Fibroblast of gingiva (primary cell): ENCODE measurements around the gene ACTL6A.
A peak's percentile ranks its signal among the peaks of the same experiment; 100 is the strongest.

Experiments used
- DNase-seq: peaks from one replicate; pipeline ENCODE4 v3.0.0-alpha.2; 2011; ENCODE audit warnings: low read depth

Gene ACTL6A

DNA sequence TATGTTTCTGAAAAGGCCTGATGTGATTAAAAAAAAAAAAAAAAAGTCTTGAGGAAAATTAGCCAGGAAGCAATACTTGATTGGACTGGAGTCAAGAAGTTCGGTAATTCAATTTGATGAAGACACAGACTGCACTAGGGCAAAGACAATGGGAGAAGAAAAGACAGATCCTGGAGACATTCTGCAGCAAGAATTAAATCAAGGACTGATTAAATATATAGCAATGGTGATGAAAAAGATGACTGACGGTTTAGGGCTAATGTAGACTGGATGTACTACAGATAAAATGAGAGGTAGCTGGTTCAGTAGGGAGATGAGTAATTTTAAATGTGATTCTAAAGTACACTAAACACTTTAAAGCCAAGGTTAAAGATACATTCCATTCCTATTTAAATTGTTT, 27.9 kb downstream of the ACTL6A start:
- no peak for DNase-seq

DNA sequence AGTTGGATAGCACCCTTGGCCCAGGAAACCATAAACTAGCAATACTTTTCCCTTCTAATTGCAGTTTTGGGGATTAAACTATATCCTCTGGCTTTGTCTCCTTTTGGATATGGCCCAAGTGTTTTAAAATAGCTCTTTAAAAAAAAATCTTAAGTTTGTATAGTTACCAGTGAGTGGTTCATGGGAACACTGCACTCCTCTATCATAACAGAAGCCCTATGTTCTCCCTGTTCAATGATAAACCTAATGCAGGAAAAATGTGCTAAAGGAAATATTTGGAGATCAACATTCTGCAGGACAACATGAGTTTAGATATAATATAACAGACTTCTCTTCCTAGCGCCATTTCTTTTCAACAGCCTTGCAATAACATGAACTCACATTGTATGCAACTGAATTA, 28.6 kb downstream of the ACTL6A start:
- no peak for DNase-seq

DNA sequence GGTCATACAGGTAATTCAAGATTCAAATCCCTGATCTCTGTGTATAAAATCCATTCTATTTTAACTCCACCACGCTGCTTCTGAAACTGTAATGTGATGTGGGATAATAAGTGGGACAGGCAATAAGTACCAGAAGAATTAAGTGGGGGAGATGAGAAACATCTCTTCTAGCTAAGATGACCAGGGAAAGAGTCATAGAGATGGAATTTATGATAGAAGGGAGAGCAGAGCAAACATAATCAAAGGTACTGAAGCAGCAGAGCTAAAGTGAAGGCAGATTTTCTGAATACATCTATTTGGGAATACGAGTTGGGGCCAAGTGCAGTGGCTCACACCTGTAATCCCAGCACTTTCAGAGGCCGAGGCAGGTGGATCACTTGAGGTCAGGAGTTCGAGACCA, 36.8 kb downstream of the ACTL6A start:
- no peak for DNase-seq

DNA sequence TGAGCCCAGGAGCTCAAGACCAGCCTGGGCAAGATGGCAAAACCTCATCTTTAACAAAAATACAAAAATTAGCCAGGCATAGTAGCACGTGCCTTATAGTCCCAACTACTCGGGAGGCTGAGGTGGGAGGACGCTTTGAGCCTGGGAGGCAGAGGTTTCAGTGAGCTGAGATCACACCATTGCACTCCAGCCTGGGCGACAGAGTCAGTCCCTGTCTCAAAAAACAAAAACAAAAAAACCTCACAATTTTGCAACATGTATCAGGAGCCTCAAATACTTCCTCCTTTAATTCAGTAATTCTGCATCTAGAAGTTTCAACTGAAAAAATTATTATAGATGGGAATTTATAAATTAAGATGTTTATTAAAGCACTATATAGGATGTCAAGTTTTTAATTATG, 40.6 kb downstream of the ACTL6A start:
- DNase-seq = no peak

DNA sequence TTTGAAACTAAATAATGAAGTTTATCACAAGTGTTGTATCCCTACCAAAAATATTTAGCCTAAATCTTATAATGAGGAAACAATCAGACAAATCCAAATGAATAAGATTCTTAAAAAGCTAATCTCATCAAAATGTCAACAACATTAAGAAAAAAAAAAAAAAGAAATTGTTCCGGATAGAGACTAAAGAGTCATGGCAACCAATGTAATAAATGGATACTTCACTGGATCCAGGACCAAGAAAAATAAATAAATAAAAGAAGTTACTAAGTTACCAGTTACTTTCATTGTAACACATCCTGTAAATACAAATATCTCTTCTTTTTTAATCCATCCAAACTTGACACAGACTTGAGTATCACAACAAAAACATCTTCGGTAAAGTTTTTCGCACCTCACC, 41.1 kb downstream of the ACTL6A start:
- no peak for DNase-seq

DNA sequence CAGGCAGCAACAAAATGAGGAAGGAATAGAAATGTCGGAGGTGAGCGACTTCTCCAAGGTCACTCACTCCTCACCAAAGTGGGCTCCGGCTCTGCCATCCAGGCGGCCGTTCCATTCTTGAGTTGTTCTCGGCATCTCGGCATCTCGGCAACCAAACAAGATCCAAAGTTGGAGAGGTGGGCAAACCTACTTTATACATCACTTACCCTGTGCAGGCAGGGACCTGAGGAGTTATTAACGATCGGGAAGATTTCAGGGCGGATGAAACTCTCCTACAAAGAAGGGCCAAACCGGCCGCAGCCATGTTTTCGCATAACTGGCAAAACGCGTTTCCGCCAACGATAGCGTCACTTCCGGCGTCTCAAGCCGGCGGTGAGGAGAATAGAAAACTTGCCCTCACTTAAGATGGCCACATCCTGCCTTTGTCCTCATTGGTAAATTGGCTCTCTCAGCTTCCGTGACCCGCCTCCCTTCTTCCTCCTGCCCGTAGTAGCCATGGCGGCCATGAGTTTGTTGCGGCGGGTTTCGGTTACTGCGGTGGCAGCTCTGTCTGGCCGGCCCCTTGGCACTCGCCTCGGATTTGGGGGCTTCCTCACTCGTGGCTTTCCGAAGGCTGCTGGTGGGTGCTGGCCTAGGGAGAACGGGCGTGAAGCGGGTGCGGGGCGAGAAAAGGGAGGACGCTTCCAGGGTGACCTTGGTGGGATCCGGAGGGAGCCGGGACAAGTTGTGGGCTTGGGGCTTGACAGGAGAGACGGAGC, 41.8 kb downstream of the ACTL6A start, which contains the start of the genes MRPL47 and NDUFB5:
MRPL47 (minus strand) TSS at position 318 of the 758 bp plus-strand sequence; CDS start at position 304, 14 bp downstream.
NDUFB5 (plus strand) TSS at position 474 of the 758 bp plus-strand sequence; CDS start at position 496, 22 bp downstream.
- peak; percentile 95 for DNase-seq

DNA sequence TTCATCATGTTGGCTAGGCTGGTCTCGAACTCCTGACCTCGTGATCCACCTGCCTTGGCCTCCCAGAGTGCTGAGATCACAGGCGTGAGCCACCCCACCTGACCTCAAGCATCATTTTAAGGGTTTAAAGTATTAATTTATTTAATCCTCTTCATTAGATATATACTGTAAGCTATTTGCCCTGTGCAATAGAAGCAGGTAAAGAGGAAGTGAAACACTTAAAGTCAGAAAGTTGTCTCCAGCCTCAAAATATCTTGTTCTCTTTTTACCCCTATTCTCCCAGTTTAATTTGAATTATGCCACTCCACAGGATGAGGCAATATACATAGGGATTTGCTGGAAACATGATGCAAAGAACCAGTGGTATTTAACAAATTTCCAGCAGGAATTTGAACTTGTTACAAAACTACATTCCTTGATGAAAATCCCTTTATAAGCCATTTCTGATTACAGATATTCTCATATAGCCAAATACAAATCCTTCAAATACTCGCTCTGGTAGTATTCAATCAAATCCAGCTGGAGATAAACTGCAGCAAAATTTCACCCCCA, 43.9 kb downstream of the ACTL6A start:
- DNase-seq = peak; percentile 9

DNA sequence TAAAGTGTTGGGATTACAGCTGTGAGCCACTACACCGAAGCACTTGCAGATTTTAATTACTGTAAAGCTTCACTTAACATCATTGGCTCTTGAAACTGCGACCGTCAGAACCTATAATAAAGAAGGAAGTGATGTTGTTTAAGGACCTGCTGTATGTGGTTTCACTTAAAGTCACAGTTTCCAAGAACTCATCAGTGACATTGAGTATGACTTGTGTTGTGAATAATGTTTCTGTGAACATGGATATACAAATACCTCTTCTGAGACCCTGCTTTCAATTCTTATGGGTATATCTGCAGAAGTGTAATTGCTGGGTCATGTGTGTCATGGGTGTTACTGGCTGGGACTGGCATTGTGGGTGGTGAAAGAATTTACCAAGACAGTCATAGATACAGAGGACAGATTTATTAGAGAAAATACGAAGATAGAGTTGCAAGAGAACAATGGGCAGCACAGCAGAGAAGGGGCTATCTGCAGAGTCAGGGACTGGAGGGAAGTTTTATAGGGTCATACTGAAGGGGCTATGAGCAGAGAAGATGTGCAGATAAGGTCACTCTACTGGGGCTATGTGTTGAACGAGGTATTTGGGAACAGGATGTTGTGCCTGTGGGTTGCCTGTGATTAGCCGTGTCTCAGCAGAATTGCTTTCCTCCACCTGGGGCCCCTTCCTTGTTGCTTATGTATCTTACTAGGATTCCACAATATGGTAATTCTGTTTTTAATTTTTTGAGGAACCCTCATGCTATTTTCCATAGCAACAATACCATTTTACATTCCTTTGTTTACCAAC, 46.4 kb downstream of the ACTL6A start:
- no peak for DNase-seq

DNA sequence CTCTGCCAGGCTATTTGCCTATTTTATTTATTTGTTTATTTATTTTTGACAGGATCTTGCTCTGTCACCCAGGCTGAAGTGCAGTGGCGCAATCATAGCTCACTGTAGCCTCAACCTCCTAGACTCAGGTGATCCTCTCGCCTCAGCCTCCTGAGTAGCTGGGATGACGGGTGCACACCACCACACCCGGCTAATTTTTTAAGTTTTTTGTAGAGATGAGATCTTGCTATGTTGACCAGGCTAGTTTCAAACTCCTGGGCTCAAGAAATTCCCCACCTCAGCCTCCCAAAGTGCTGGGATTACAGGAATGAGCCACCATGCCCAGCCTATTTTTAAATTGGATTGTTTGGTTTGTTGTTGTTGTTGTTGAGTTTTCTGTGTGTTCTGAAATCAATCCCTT, 47.3 kb downstream of the ACTL6A start:
- DNase-seq = no peak

DNA sequence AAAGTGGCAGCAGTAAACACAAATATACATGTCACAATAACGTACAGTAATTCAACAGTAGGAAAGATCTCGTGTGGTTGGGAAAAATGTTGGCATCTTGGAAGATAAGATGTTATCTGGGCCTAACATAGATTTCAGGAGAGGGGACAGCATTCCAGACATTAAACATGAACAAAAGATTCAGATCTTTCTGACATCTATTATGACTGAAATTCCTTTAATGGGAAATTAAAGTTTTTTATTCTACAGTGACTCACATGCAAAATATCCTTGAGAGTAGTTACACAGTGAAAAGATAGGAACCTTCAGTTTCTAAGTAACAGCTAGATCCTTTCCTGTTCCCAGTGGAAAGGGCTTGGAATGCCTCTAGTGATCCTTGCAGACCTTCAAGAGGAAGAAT, 51.1 kb downstream of the ACTL6A start:
- DNase-seq = no peak

DNA sequence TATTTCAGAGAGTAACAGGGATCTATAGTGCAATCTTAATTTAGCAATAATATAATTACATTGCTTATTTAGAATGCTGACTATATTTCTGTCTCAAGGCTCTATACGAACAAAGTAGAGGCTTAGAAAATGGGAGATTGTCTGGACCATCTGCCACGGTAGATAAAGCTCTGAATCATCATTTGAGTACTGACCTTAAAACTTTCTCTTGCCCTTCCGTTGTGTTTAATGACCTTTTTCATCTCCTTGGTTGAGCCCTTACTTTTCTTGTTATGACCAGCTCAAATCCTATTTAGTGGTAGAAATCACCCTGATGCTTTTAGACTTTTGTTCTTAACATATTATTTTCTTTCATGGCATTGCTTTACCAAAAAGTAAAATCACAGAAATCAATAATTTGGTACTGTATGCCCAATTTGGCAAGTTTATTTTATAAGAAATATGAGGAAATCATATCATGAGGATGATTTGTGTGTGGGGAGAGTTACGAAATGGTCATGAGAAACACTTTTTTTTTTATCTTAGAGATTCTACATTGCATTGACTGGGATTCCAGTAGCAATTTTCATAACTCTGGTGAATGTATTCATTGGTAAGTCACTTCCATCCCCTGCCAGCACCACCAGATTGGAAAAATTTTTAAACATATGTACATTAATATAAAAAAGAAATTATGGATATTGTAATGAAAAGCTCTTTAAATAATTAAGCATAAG, 52.9 kb downstream of the ACTL6A start:
- peak; percentile 57 for DNase-seq

DNA sequence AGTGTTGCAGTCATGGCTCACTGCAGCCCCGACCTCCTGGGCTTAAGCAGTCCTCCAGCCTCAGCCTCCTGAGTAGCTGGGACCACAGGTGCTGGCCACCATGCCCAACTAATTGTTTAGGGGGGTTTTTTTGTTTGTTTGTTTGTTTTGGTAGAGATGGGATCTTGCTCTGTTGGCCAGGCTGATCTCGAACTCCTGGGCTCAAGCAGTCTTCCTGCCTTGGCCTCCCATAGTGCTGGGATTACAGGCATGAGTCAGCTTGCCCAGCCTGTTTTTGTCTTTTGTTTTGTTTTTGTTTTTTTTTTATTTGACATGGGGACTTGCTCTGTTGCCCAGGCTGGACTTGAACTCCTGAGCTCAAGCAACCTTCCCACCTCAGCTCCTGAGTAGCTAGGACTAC, 59.3 kb downstream of the ACTL6A start:
- no peak for DNase-seq

DNA sequence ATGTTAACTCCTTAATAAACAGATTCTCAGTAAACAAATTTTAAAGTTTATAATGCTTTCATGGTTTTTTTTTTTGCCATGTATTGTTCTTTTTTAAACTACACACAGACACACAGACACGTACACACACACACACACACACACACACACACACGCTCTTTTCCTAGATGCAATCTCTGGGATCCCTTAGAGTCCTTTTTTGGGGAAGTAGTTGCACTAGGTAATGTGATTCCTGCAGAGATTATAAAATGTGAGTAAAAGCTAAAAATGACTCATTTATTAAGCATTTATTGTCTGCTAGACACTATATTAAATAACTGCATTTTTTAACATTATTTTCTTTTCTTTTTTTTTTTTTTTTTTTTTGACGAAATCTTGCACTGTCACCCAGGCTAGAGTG, 61.7 kb downstream of the ACTL6A start:
- DNase-seq = no peak

DNA sequence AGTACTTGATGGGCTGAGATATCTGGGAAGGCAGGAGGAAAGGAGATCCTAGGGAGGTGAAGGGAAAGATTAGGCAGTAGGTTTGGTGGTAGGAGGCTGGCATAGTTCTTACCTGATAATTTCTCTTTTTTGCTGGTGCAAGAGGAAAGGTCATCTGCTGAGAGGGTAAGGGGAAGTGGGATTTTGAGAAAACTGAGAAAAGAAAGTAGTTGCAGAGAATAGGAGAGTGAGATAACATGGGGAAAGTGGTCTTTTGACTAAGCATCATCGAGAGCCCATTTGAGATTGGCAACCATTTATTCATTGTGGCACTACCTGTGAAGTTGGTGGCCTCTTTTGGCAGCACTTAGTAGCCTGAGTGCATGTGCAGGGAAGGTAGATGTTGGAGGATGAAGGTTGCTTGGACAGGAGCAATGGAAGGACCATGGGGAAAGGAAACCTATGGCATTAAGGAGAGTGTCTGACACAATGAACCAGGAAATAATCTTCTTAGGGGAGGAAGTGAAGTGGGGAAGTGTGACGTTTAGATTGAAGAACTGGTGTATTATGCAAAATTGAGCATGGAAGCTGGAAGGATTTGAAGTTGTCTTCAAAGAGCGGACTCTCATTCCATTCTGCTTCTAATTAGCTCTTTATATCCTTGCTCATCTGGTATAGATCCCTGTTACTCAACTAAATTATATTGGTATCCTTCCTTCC, 68.2 kb downstream of the ACTL6A start:
- no peak for DNase-seq
